Measurements from ENCODE around the gene FAM131B.
A peak's percentile ranks its signal among the peaks of the same experiment; 100 is the strongest.

GRCh38 chr7:143345428-143345900 lies 17.0 kb downstream of the FAM131B start:
- TF ChIP-seq ID3 (CRISPR knock-in tag; IDR thresholded peaks at IDR 0.05) (no peak), ID3 (tag; IDR thresholded peaks at IDR 0.05) (peak; percentile 25; the same call in 1 of the 2 replicates), ETV6 (IDR thresholded peaks at IDR 0.05; ENCODE audit: borderline replicate concordance in 1 of 2, low read depth in 2 of 2, low read length in 1 of 2) (no peak), ETV6 (CRISPR knock-in tag; IDR thresholded peaks at IDR 0.05; ENCODE audit: borderline replicate concordance) (no peak), CTCF (IDR thresholded peaks at IDR 0.05 in 2 of 3, conservative IDR thresholded peaks at IDR 0.05 in 1 of 3; ENCODE audit: insufficient read depth in 2 of 3, low read depth in 1 of 3, low read length in 3 of 3) (peak; percentile 81 to 96 (median 85)), REST (IDR thresholded peaks at IDR 0.05; ENCODE audit: borderline replicate concordance) (peak; percentile 27; the same call in 1 of the 2 replicates), REST (CRISPR knock-in tag; IDR thresholded peaks at IDR 0.05; ENCODE audit: low read depth) (no peak)
